Measurements from ENCODE around the gene YWHAQ. TPM values are rescaled to one million over a fixed set of nuclear protein-coding genes. Genes with fewer than 3 reads are reported as not detected.

The YWHAQ gene
- total RNA-seq, 1 donor from 2014 or later, result 533 TPM

DNA sequence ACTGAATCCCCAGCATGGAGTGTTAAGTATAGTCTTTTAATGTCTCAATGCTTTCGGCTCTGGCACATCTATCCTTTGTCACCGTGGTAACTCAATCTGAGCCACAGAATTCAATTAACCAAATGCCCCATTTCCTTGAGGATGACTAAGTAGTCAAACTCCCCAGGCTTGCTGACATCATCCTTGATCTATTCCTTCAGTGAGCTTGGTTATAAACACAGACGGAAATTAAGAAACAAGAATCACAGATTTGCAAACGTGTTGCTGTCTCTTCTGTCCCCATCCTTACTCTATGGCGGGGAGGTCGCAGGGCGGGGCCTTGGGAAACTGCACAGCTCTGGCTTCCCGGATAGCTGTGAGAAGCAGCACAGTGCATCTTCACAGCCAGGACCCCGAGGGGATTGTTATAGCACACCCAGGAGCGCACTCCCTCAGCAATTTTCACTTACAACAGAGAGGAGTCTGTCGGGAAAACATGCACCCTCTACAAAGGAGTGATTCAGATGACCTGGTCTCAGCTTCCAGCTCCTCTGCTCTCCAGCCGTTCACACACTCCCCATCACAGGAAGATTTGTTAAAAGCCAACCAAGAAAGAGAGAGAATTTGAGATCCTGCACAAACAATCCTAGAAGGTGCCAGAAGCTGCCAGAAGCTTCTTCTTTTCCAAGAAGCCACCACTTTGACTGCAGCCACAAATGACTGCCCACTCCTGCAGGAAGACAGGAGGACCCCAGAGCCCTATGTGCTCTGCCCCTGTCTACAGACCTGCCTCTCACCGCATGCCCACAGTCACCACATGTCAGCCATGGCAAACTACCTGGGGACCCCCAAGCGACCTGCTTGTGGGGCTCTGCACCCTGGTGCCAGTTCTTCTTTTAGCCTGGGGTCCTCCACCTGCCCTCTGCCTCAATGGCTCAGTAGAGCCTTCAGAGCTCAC is 44.9 kb upstream of the YWHAQ start:
- Mint-ChIP-seq H3K4me3 (ENCODE audit: unreplicated experiment) (peak overlapping the region; percentile 79), H3K27me3 (ENCODE audit: unreplicated experiment) (peaks cover 3% of the 10 kb centered on the region), H3K4me1 (ENCODE audit: low read depth, unreplicated experiment) (peaks cover 13% of the 10 kb centered on the region), H3K36me3 (ENCODE audit: unreplicated experiment) (no peaks in the 10 kb centered on the region), H3K27ac (ENCODE audit: unreplicated experiment) (peak overlapping the region; percentile 88), H3K9me3 (ENCODE audit: unreplicated experiment) (peaks cover 4% of the 10 kb centered on the region)
- TF ChIP-seq, protein P1, sequence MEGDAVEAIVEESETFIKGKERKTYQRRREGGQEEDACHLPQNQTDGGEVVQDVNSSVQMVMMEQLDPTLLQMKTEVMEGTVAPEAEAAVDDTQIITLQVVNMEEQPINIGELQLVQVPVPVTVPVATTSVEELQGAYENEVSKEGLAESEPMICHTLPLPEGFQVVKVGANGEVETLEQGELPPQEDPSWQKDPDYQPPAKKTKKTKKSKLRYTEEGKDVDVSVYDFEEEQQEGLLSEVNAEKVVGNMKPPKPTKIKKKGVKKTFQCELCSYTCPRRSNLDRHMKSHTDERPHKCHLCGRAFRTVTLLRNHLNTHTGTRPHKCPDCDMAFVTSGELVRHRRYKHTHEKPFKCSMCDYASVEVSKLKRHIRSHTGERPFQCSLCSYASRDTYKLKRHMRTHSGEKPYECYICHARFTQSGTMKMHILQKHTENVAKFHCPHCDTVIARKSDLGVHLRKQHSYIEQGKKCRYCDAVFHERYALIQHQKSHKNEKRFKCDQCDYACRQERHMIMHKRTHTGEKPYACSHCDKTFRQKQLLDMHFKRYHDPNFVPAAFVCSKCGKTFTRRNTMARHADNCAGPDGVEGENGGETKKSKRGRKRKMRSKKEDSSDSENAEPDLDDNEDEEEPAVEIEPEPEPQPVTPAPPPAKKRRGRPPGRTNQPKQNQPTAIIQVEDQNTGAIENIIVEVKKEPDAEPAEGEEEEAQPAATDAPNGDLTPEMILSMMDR (IDR thresholded peaks at IDR 0.05; ENCODE audit: partially characterized antibody, unreplicated experiment), result no peak
- DNase-seq, result peak; percentile 53

DNA sequence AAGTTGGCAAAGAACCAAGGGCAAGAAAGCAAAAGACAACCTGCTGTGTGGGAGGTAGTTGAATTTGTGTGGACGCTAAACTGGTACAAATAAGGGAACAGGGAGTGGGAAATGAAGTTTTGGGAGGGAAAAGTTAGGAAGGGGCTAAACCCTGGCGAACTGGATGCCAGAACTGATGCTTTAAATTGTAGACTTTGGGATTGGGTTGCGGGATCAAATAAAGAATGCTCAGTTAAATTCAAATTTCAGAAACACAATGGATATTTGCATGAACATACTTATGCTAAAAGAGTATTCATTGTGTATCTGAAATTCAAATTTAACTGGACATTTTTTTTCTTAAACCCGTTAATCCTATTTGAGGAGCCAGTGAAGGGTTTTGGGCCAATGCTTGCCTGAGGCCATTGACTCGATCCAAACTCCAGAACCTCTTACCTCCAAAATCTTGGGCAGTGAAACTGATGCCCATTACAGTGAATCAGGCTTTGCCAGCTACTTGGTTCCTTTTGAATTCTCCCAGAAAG is 44.2 kb upstream of the YWHAQ start:
- peak overlapping the region; percentile 79 for H3K4me3 Mint-ChIP-seq (ENCODE audit: unreplicated experiment)
- no peaks in the 10 kb centered on the region for H3K36me3 Mint-ChIP-seq (ENCODE audit: unreplicated experiment)
- peaks cover 13% of the 10 kb centered on the region for H3K4me1 Mint-ChIP-seq (ENCODE audit: low read depth, unreplicated experiment)
- H3K9me3 Mint-ChIP-seq (ENCODE audit: unreplicated experiment), result peaks cover 4% of the 10 kb centered on the region
- peak overlapping the region; percentile 88 for H3K27ac Mint-ChIP-seq (ENCODE audit: unreplicated experiment)
- DNase-seq, result no peak
- peaks cover 3% of the 10 kb centered on the region for H3K27me3 Mint-ChIP-seq (ENCODE audit: unreplicated experiment)
- TF ChIP-seq, protein P1 (IDR thresholded peaks at IDR 0.05; ENCODE audit: partially characterized antibody, unreplicated experiment), result no peak

DNA sequence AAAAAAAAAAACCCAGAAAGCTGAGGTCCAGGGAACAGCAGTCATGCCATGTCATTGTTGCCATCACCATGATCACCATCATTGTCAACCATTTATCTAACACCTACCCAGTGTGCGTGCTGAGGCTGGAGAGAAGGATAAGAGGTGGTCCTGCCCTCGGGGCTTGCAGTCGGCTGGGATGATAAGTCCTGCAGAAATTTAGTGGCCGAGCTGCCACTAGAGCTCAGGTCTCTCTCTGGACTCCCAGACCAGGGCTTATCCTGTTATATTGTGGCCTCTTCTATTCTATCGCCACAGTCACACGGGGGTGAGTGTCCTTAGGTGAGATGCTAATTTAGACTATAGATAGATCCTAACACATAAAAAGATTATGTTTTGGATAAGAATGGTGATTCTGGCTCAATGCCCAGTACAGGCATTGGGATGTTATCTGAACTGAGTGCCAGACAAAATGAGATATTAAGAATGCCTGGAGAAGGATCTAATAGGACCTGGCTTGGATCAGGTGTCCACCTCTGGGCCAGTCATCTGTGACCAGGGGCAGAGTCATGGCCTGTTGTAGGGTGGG is 43.2 kb upstream of the YWHAQ start:
- no peak for DNase-seq
- H3K36me3 Mint-ChIP-seq (ENCODE audit: unreplicated experiment), result no peaks in the 10 kb centered on the region
- peaks cover 13% of the 10 kb centered on the region for H3K4me1 Mint-ChIP-seq (ENCODE audit: low read depth, unreplicated experiment)
- peaks cover 5% of the 10 kb centered on the region for H3K9me3 Mint-ChIP-seq (ENCODE audit: unreplicated experiment)
- TF ChIP-seq, protein P1 (IDR thresholded peaks at IDR 0.05; ENCODE audit: partially characterized antibody, unreplicated experiment), result no peak
- peaks cover 3% of the 10 kb centered on the region for H3K27me3 Mint-ChIP-seq (ENCODE audit: unreplicated experiment)
- no peak overlapping the region for H3K27ac Mint-ChIP-seq (ENCODE audit: unreplicated experiment)
- no peak overlapping the region for H3K4me3 Mint-ChIP-seq (ENCODE audit: unreplicated experiment)

DNA sequence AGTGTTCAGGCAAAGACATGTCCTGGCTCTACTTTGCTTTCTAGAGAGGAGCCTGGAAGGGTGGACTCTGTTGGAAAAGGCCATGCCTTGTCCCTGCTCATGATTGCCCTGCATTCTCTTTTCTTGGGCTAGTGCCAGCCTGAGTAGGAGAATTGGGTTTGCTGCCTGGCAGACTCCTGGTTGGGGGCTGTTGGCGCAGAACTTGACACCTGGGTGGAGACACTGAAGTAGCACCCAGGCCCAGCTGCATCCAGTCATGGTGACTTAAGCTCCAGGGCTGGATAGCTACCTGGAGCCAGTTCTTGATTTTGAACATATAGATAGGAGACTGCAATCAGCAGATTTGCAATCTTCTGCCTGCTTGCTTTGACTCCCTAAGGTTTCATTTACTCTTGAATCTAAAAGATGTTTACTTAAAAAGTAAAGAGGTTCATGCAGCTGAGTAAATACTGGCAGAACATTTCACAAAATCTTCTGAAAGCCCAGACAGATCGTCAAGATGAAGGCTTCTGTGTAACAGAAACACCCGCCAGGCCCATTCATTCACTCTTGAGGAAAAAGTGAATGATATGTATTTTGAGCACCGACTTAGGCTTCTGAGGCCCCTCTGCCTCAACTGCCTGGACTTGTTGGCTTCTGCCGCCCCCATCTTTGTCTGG is 38.0 kb upstream of the YWHAQ start:
- Mint-ChIP-seq H3K9me3 (ENCODE audit: unreplicated experiment) (peaks cover 1% of the 10 kb centered on the region), H3K4me3 (ENCODE audit: unreplicated experiment) (no peak overlapping the region), H3K27me3 (ENCODE audit: unreplicated experiment) (peaks cover 3% of the 10 kb centered on the region), H3K4me1 (ENCODE audit: low read depth, unreplicated experiment) (no peaks in the 10 kb centered on the region), H3K27ac (ENCODE audit: unreplicated experiment) (no peak overlapping the region), H3K36me3 (ENCODE audit: unreplicated experiment) (peaks cover 5% of the 10 kb centered on the region)
- DNase-seq, result no peak
- TF ChIP-seq, protein P1 (IDR thresholded peaks at IDR 0.05; ENCODE audit: partially characterized antibody, unreplicated experiment), result no peak
